Activated T-cell treated with anti-CD3 and anti-CD28 coated beads, Interleukin-2, amount 50 U/mL, for 48 hours (primary cell): Measurements from ENCODE around the gene MAPK1IP1L.
"Not testable (repeated sequence)": the region's sequence is repeated elsewhere in the genome, so short reads cannot be mapped to it uniquely, and the experiment has no call there.

Experiments
- DNase-seq, 2 experiments: peaks; one replicate each; pipeline ENCODE4 v3.0.0-alpha.2; 2020

Gene MAPK1IP1L

GRCh38 chr14:55057919-55058318 is 6.5 kb downstream of the MAPK1IP1L start:
- no peak for DNase-seq

GRCh38 chr14:55059333-55059732 is 7.9 kb downstream of the MAPK1IP1L start:
- DNase-seq: peak in 1 of 2 experiments; percentile 11

- DNase-seq: no peak
These were observed 11.3 kb downstream of the MAPK1IP1L start for GRCh38 chr14:55062517-55063351.

- DNase-seq: not testable (repeated sequence)
These were observed 13.4 kb downstream of the MAPK1IP1L start for GRCh38 chr14:55064896-55065295.

DNA sequence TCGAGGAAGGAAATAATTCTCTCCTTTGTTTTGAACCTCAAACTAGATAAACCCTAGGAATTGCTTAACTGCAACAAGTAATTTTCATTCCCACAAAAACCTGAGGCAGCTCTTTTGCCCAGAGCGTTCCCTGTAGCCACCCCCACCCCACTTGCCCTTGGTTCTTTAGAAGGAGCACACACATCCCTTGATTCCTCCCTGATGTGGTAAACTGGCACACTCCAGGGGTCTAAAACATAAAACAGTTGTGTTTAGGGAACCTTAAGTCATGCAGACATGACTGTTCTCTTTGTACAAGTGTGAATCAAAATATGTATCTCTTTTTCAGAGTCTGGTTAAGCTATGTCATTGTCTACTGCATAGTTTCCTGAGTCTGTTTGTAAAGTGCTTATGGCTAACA is 14.0 kb downstream of the MAPK1IP1L start:
- no peak for DNase-seq

- DNase-seq: no peak
These were observed 14.8 kb downstream of the MAPK1IP1L start for GRCh38 chr14:55066223-55066622.

DNA sequence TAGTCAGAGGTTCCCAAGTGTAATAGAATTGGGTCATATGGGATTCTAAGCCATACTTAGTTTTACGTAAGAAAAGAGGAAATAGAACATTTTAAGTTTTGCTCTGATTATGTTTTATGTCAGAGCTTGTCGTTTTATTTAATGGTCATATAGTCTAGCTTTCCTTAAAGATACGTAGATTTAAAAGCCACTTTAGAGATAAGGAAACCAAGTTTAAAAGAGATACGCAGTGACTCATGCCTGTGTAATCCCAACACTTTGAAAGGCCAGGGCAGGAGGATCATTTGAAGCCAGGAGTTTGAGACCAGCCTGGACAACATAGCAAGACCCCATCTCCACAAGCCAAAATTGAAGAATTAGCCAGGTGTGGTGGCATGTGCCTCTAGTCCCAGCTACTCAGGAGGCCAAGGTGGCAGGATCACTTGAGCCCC is 19.5 kb downstream of the MAPK1IP1L start:
- DNase-seq: no peak

- DNase-seq: peak; percentile 40 to 44
These were observed 20.6 kb downstream of the MAPK1IP1L start for GRCh38 chr14:55071870-55072640.

GRCh38 chr14:55073856-55074255 is 22.4 kb downstream of the MAPK1IP1L start:
- no peak for DNase-seq

DNA sequence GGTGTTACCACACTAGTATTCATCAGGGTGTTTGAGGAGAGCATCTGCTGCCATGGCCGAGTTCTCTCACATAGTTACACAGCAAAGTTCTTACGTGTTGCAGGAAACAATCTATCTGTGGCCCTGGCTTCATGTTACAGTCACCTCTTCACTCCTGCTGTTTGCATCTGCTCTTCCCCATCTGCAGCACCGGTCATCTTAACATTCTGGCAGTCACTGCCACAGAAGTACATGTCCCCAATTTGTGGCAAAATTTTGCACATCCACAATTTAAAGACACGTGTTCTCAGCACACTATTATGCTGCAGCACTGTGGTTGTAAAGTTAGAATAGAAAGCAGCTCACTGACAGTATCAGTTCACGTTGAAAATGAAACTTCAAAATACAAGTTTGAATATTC is 23.2 kb downstream of the MAPK1IP1L start:
- DNase-seq: no peak

DNA sequence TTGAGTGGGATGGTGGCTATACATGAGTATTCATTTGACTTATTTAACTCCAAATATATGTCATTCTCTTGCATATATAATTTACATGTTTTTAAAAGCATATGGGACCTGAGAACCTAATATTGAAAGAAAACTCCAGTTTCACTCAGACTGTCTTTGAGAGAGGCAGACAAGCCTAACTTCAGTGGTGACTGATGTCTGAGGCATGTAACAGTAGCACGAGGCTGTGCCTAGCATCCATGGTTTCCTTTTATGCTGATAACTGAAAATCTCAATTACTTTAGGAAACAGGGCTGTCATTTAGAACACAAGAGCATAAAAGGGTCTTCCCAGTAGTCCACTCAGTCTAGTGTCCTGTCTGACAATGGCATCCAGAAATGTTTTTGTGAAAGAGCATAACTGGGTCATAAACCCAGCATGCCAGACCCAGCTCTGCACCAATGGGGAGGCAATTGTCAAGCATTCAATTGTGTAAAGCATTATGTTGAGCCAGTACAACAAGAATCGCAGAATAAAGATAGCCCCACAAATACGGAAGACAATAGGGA is 24.3 kb downstream of the MAPK1IP1L start:
- DNase-seq: no peak

DNA sequence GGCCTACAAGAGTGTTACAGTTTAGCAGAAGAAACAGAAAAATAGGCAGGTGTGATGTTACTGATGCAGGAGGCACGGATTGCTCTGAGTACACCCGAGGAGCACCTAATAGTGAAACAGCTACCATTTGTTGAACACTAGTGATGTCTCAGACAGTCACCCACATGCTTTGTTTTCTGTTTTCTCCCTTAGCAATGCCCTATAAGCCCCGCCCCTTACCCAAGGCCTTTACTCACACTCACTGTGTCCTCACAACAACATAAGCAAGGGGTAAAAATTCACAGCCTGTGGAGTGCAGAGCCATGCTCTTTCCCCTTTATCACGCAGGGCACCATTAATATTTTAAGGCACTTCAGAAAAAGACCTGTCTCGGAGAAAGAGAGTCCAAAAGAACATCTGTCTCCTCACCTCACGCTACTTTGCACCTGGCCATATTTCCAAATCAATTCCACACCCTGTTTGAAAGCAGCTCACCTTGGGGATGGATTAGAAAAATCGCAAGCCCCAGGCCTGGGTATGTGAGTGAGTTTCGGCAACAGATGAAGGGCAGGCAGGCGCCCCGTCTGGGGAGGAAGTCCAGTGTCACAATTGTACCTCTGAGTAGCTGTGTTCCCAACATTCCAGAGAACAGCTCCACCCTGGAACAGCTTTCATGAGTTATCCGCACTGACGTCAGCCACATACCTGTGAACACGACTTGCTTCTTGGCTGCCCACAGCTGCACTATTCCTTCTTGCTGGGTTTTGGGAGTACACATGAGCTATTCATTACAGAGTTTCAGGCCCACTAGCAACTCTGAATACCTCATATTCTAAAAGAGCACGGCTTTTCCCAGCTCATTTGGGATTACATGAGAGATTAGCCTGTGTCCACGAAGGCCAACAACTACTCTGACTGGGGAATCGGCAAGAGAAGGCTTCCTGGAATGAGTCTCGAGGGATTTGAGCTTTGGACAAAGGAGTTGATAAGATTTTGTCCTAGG is 26.0 kb downstream of the MAPK1IP1L start:
- DNase-seq: peak in 1 of 2 experiments; percentile 35

DNA sequence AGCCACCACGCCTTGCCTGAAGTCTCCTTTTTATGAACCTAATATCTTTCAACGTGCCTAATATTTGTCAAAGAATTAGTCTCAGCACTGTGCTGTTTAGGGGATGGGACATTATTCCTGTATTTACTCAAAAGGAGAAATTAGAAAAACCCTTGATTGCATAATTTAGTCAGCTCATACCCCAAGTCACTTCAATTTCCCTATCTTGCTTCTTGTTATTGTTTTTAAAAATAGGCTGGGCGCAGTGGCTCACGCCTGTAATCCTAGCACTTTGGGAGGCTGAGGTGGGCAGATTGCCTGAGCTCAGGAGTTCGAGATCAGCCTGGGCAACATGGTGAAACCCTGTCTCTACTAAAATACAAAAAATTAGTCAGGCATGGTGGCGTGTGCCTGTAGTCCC is 28.5 kb downstream of the MAPK1IP1L start:
- not testable (repeated sequence) for DNase-seq

GRCh38 chr14:55084401-55085059 is 33.1 kb downstream of the MAPK1IP1L start:
- no peak for DNase-seq

- no peak for DNase-seq
These were observed 33.7 kb downstream of the MAPK1IP1L start for GRCh38 chr14:55085060-55085660.

DNA sequence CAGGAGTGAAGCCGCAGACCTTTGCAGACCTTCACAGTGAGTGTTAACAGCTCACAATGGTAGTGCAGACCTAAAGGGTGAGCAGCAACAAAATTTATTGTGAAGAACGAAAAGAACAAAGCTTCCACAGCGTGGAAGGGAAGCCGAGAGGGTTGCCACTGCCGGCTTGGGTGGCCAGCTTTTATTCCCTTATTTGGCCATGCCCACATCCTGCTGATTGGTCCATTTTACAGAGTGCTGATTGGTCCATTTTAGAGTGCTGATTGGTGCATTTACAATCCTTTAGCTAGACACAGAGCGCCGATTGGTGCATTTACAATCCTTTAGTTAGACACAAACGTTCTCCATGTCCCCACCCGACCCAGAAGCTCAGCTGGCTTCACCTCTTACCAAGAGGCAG is 35.5 kb downstream of the MAPK1IP1L start:
- no peak for DNase-seq

GRCh38 chr14:55088356-55088755 is 36.9 kb downstream of the MAPK1IP1L start:
- DNase-seq: no peak

DNA sequence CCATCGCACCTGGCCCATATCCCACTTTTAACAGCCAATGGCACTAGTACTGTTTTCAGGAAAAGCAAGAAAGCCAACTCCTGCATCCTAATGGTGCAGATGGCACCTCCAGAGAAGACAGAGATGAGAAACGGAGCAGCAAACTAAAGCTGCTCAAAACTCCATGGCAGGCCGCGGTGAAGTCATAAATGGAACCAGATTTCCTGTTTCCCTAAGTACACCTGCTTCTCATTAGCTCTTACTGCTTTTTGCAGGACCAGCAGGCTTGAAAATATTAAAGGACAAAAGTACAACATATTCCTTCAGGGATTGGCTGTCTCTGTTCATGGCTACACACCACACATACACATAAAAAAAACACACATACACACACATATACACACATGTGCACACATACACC is 40.9 kb downstream of the MAPK1IP1L start:
- no peak for DNase-seq

- no peak for DNase-seq
These were observed 43.1 kb downstream of the MAPK1IP1L start for GRCh38 chr14:55094292-55095157.

- DNase-seq: peak; percentile 72 to 74
These were observed 46.6 kb downstream of the MAPK1IP1L start for GRCh38 chr14:55097881-55098560.
